Stimulated activated CD8-positive, alpha-beta memory T cell treated with anti-CD3 and anti-CD28 coated beads, Interleukin-15, amount 100 ng/mL, for 48 hours (primary cell): ENCODE data around the gene LMTK3.

ENCODE experiments used
- DNase-seq, 2 donors: peaks; one replicate each; pipeline ENCODE4 v3.0.0-alpha.2; 2020; ENCODE audit warnings: low read depth in 2 of 2

The LMTK3 gene

DNA sequence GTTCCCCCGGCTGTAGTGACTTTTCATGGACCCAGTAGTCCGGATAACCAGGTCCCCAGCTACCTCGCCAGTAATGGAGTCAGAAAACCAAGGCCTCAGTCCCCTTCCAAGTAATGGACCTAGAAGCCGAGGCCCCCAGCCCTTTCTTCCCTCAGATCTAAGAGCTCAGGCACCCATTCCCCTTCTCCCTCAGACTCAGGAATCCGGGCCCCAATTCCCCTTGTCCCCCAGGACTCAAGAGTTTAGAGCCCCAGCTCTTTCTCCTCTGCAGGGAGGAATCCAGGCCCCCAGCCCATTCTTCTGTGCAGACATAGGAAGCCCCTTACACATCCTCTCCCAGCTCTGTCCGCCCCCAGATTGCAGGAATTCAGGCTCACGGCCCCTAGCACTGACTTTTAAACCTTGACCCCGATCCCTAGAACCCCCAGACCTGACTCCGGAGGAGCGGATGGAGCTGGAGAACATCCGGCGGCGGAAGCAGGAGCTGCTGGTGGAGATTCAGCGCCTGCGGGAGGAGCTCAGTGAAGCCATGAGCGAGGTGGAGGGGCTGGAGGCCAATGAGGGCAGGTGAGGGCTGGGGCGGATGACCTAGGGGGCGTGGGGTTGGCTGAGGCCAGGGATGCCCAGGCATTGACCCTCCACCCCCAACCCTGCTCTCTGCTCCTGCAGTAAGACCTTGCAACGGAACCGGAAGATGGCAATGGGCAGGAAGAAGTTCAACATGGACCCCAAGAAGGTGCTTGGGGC is 41.5 kb downstream of the LMTK3 start:
- DNase-seq, result no peak

DNA sequence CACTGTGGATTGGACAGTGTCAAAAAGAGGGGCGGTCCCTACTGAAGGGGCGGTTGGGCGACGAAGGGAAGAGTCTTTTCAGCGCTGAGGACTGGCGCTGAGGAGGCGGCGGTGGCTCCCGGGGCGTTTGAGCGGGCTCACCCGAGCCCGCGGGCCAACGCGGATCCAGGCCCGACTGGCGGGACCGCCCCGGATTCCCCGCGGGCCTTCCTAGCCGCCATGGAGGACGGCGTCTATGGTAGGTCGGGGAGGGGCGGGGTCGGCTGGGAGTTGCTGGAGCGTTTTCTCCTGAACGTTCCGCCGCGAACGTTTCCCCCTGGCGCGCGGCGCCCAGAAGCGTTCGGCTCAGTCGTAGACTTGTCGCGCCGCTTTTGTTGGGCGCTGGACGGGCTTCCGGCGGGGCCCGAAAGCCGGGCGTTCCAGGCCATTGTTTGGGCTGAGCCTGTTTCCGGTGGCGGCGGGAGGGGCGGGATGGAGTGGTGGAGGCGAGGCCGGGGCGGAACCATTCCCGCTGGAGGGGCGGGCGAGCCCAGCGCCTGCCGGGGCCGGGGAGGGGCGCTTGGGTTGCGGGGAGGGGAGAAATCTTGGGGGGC is 42.2 kb downstream of the LMTK3 start, which contains the start of gene CYTH2:
CYTH2 (plus strand) TSS at position 81 of the 593 bp plus-strand sequence; CDS start at position 220, 139 bp downstream.
- peak; percentile 60 to 67 for DNase-seq

DNA sequence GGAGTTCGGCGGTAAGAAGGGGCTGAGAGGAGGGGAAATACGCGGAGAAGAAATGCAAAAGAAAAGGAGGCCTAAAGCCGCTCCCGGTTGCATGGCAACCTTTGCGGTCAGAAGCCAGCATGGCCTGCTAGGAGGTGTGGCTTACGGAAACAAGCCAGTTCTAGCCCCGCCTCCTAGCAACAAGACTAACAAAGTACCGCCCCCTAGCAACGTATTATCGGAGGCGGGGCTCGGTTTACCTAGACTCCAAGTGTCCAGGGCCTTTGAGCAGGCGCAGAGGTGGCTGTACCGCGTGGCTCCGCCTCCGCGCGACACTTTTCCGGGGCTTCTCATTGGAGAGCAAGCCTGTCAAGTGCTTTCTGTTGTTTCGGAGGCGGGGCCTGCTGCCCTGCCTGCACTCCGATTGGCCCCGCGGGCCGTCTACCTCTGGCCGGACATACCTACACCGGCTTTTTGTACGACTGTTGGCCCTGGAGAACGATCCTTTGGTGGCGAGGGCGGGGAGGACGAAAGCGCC is 42.8 kb downstream of the LMTK3 start:
- DNase-seq, result peak; percentile 100

DNA sequence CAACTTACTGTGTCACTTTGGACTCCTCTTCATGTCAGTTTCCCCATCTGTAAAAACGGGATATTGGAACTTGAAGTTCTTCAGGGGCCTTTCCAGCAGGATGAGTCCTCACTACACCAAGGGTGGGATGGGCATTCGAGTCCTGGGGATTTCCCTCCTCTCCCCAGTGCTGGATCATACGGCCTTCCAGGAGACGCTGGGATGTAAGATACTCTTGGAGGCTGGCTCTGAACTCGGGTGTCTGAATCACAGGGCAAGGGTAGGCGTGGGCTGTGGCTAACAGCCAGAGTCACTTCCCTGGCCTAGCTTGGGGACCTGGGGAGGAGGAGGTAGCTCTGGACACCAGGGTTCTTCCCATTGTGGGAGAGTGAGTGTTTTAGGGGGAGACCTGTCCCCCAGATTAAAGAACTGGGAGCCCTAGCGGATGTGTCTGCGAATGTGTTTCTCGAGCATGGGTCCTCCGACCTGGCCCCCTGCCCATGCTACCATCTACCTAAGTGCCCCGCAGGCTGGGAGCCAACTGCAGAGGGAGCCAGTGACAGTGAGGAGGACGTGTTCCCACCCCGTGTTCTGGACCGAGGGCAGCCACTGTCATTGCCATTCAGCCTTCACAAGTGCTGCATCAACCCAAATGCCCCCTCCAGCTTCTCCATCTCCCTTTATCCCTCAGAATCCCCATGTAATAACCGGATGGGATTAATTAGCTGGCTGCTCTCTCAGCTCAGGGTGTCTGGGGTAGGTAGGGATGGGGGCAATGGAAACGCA is 44.9 kb downstream of the LMTK3 start:
- no peak for DNase-seq

DNA sequence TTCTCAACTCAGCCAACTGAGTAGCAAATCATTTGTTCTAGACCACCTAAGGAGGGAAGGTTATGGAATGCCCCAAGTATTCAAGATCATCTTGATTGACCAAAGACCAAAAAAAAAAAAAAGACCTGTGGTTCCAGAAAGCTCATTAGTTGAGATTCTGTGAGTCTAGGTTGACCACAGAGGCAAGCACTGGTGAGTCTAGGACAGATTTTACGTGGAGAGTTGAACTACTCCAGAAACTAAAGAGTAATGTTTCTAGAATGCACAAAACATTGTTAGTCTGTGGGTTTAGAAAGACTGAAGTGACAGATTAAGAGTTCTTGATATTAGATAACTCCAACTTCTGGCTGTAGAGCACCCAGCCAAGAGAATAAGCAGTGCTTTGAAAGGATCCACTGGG is 46.4 kb downstream of the LMTK3 start:
- no peak for DNase-seq

DNA sequence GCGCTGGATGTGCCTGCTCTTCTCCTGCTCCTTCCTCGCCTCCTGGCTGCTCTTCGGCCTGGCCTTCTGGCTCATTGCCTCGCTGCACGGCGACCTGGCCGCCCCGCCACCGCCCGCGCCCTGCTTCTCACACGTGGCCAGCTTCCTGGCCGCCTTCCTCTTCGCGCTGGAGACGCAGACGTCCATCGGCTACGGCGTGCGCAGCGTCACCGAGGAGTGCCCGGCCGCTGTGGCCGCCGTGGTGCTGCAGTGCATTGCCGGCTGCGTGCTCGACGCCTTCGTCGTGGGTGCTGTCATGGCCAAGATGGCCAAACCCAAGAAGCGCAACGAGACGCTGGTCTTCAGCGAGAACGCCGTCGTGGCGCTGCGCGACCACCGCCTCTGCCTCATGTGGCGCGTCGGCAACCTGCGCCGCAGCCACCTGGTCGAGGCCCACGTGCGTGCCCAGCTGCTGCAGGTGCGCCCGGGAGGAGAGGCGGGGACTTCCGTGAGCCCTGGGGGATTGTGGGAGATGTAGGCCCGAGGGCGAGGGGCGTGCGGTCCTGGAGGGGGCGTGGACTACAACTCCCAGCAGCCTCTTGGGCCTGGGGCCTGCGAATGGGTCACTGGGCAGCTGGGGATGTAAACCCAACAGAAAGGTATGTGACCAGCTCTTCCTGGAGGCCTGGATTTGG is 49.5 kb downstream of the LMTK3 start:
- no peak for DNase-seq

DNA sequence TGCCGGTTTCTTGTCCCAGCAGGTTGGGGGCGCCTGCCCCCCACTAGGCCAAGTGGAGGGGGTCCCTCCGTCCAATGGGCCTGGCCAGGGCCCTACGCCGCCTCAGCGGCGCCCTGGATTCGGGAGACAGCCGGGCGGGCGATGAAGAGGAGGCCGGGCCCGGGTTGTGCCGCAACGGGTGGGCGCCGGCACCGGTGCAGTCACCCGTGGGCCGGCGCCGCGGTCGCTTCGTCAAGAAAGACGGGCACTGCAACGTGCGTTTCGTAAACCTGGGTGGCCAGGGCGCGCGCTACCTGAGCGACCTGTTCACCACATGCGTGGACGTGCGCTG is 50.0 kb downstream of the LMTK3 start:
- no peak for DNase-seq

DNA sequence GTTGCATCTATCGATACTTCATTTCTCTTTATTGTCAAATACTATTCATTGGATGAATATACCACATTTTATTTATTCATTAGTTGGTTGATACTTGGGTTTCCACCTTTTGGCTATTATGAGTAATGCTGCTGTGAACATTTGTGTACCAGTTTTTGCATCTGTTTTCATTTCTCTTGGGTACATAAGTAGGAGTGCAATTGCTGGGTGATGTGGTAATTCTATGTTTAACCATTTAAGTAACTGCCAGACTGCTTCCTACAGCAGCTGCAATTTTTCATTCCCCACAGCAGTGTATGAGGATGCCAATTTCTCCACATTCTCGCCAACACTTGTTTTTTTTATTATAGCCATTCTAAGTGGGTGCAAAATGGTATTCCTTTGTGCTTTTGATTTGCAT is 53.6 kb downstream of the LMTK3 start:
- no peak for DNase-seq

DNA sequence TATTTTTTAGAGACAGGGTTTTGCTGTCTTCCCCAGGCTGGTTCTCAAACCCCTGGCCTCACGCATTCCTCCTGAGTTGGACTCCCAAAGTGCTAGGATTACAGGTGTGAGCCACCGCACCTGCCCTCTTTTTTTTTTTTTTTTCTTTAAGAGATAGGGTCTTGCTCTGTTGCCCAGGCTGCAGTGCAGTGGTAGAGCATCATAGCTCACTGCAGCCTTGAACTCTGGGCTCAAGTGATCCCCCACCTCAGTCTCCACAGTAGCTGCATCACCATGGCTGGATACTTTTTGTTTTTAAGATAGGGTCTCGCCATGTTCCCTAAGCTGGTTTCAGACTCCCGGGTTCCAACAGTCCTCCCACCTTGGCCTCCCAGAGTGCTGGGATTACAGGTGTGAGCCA is 54.8 kb downstream of the LMTK3 start:
- DNase-seq, result no peak

DNA sequence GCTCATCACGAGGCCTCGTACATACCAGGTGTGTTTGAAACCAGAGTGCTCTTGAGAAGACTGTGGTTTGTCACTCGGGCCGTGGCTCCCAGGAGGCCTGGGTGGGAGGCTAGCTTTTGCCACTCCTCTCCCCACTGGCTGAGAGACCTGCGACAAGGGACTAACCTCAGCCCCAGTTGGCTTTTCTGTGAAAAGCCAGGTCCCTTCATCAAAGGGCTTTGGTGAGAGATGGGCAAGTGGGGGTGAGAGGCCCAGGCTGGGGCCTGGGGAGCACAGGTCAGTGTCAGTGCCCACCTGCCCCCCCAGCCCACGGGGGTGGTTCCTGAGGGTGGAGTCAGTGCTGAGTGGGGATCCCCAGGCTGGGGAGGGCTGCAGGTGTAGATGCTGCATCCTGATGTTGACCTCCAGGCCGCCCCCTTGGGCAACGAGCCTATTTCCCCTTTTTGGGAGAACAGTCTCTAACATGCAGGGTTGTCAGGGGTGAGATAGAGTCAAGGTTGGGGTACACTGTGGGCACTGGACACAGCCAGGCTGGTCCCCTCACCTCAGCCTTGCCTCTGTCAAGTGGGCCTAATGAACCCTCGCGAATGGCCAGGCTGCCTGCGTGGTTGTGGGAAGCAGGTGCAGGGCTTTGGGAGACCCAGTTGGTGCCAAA is 55.6 kb downstream of the LMTK3 start:
- no peak for DNase-seq

DNA sequence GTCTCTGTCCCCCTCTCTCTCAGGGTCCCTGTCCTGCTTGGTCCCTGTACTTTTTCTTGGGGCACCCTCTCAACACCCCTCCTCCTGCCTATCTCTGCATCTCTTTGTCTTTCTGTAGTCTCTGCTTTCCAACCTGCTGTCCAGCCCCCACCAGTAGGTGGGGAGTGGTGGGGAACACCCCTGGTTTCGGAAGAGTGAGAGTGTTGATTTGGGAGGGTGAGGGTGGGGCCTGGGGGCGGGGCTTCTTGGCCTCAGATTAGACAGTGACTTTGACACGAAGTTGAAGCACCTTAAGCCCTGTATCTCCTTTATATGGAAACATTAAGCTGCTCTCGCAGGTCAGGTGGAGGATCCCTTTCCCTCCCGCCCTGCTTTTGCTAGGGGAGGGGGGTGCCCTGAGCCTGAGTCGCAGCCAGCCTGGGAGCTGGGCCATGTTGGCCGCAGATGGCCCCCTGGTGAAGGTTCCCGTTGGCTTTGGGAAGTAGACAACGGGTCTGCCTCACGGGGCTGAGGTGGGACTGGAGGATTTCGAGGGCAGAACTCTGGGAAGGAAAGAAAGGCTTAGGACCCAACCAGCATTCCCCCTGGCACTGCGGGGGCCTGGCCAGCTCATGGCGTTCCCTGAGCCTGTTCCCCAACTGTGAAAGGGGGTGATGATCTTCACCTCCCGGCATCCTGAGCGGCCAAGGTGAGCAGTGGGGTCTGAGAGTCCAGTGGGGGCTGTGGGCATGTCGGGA is 56.3 kb downstream of the LMTK3 start, which contains the start of gene KCNJ14:
KCNJ14 (plus strand) TSS at position 404 of the 737 bp plus-strand sequence. CDS start 6,151 bp downstream, outside the sequence.
- DNase-seq, result no peak

DNA sequence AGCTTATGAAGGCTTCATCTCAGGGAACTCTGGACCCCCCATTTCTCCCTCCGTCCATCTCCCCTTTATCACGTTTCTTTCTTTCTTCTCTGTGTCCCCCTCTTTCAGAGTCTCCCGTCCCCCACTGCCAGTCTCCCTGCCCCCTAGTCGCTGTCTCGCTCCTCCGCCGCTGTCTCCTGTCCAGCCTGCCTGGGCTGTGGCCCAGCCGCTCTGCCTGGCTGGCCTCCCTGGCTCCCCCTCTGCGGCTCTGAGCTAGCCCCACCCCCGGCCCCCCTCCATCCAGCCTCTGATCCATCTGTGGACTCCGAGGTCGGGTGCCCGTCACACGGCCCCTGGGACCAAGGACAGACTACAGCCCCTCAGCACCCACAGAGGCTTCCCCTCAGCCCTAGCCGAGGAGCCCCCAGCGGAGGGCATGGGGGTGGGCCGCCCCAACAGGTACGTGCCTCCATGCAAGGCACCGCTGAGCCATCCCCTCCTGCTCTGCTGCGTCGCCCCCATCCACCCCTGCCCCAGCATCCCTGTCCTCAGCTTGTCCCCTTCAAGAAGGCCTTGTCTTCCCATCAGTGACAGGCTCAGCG is 57.4 kb downstream of the LMTK3 start:
- DNase-seq, result no peak

DNA sequence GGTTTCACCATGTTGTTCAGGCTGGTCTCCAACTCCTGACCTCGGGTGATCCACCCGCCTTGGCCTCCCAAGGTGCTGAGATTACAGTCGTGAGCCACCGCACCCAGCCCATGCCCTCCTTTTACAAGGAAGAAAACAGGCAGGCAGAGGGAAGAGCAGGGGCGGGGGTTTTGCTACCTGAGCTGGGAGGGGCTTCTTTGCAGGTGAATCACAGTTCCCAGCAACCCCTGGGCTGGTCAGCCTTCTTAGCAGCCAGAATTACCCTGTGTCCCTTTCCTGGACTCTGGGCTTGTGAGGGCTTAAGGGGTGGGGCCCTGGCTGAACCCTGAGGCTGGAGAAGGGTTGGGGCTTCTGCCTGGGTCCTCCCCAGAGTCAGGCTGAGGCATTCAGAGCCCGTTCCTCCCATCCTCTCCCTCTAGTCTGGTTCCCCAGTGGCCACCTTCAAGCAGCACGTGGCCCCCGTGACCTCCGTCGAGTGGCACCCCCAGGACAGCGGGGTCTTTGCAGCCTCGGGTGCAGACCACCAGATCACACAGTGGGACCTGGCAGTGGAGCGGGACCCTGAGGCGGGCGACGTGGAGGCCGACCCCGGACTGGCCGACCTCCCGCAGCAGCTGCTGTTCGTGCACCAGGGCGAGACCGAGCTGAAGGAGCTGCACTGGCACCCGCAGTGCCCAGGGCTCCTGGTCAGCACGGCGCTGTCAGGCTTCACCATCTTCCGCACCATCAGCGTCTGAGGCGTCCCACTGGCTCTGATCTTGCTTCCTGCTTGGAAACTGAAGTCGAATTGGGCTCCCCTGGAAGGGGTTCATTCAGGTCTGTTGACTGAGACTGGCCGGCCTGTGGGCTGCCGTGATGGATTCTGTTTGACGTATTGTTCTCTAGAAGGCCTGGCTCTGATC is 59.1 kb downstream of the LMTK3 start:
- no peak for DNase-seq

DNA sequence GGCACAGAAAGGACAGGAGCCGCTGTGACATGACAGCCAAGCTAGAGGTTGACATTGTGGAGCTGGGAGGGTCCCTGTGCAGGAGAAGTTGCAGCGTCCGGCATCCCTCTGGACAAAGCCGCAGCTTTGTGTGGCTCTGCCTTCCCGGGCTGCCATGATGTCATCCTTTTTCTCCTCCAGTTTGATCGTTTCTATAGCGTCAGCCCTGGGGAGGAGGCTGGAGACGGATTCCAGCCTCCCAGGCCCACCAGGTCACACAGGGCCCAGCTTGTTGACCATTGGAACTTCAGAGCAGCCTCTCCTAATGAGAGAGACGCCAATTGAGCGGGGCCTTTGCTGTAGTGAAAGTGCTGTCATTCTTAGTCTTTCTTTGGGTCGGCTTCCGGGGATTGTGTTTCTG is 60.0 kb downstream of the LMTK3 start:
- no peak for DNase-seq

DNA sequence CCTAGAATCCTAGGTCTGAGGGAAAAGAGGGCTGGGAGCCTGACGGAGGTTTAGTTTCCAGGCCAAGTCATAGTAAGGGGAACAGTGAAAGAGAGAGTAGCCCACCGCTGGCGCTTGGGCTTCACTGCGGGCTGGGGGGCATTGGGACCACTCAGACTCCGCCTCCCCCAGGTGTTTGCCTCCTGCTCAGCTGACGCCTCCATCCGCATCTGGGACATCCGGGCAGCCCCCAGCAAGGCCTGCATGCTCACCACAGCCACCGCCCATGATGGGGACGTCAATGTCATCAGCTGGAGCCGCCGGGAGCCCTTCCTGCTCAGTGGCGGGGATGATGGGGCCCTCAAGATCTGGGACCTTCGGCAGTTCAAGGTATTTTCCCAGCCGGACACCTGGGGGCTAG is 60.8 kb downstream of the LMTK3 start:
- DNase-seq, result no peak

DNA sequence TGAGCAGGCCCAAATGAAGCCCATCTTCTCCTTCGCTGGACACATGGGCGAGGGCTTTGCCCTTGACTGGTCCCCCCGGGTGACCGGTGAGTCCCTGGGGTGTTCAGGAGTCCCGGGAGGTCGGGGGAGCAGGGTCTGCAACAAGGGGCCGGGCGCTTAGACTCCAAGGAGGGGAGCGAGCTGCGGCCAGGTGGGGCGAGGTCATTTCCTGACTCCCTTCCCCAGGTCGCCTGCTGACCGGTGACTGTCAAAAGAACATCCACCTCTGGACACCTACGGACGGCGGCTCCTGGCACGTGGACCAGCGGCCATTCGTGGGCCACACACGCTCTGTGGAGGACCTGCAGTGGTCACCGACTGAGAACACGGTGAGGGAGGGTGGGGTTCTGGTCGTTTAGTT is 61.2 kb downstream of the LMTK3 start:
- no peak for DNase-seq

DNA sequence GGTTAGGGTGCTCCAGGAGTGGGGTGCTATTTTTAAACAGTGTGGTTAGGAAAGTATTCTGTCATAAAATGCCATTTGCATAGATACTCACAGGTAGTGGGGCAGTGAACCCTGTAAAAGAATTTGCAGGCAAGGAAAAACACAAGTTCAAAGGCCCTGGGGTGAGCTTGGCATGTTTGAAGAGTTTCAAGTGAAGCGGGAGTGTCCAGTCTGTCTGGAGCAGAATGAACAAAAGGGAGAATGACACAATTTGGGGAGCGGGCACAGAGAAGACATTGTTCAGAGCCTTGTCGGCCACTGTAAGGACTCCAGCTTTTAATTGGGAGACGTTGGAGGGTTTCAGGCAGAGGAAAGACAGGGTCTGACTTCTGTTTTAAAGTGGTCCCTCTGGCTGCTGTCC is 63.1 kb downstream of the LMTK3 start:
- DNase-seq, result no peak

DNA sequence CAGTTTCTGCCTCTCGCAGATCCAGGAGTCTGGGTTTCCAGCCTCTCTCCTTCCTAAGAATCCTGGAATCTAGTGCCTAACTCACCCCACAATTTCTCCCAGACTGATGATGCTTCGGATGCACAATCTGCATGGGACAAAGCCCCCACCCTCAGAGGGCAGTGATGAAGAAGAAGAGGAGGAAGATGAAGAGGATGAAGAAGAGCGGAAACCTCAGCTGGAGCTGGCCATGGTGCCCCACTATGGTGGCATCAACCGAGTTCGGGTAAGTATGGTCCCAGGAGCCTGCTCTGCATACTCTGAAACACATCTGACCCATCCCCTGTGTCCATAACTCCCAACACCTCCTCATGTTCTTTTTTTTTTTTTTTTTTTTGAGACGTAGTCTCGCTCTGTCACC is 65.1 kb downstream of the LMTK3 start:
- no peak for DNase-seq
